ENCODE data around the gene RPL39L.
A peak's percentile ranks its signal among the peaks of the same experiment; 100 is the strongest.

The RPL39L gene

GRCh38 chr3:187150599-187150998 lies 11.3 kb upstream of the RPL39L start:
- Histone ChIP-seq H3K36me3 (replicated peaks; ENCODE audit: low read depth, low read length) (no peaks in the 10 kb centered on the region), H2AFZ (ENCODE audit: low read depth, low read length) (peak overlapping the region; percentile 45; the same call in 1 of the 2 replicates)

GRCh38 chr3:187150186-187150585 lies 10.9 kb upstream of the RPL39L start:
- no peaks in the 10 kb centered on the region for H3K36me3 ChIP-seq (replicated peaks; ENCODE audit: low read depth, low read length)
- TF ChIP-seq EZH2phosphoT487 (IDR thresholded peaks at IDR 0.05; ENCODE audit: low read depth): no peak
- TF ChIP-seq CTCF (IDR thresholded peaks at IDR 0.05; ENCODE audit: low read depth, low read length): no peak
- H3K27ac ChIP-seq (ENCODE audit: low read length): no peak overlapping the region
- peak overlapping the region; percentile 45; the same call in 1 of the 2 replicates for H2AFZ ChIP-seq (ENCODE audit: low read depth, low read length)
- H3K9ac ChIP-seq (ENCODE audit: low read length): no peak overlapping the region
- no peaks in the 10 kb centered on the region for H3K4me1 ChIP-seq (ENCODE audit: low read length)
- no peak overlapping the region for H3K4me3 ChIP-seq (ENCODE audit: low read length)
- H4K20me1 ChIP-seq (ENCODE audit: insufficient read depth, low read length): no peaks in the 10 kb centered on the region
- H3K9me3 ChIP-seq (ENCODE audit: insufficient read depth, low read length): peaks cover 8% of the 10 kb centered on the region; the same call in 1 of the 2 replicates
- H3K27me3 ChIP-seq (ENCODE audit: low read depth, low read length): no peaks in the 10 kb centered on the region
- no peaks in the 10 kb centered on the region for H3K79me2 ChIP-seq (ENCODE audit: low read length)
- 0 out of 2 replicates have a peak overlapping the region, but pooled peaks have one; percentile 20 for H3K4me2 ChIP-seq (ENCODE audit: low read length)

More at GRCh38 chr3:187150599-187150998, 11.3 kb upstream of the RPL39L start:
- Histone ChIP-seq H3K9me3 (ENCODE audit: insufficient read depth, low read length) (peaks cover 4% of the 10 kb centered on the region; the same call in 1 of the 2 replicates), H3K27ac (ENCODE audit: low read length) (no peak overlapping the region), H3K27me3 (ENCODE audit: low read depth, low read length) (no peaks in the 10 kb centered on the region), H3K9ac (ENCODE audit: low read length) (no peak overlapping the region), H3K4me1 (ENCODE audit: low read length) (no peaks in the 10 kb centered on the region), H4K20me1 (ENCODE audit: insufficient read depth, low read length) (no peaks in the 10 kb centered on the region), H3K79me2 (ENCODE audit: low read length) (no peaks in the 10 kb centered on the region), H3K4me2 (ENCODE audit: low read length) (0 out of 2 replicates have a peak overlapping the region, but pooled peaks have one; percentile 20), H3K4me3 (ENCODE audit: low read length) (no peak overlapping the region)
- TF ChIP-seq EZH2phosphoT487 (IDR thresholded peaks at IDR 0.05; ENCODE audit: low read depth) (no peak), CTCF (IDR thresholded peaks at IDR 0.05; ENCODE audit: low read depth, low read length) (peak; percentile 49)

- TF ChIP-seq EZH2phosphoT487 (IDR thresholded peaks at IDR 0.05; ENCODE audit: low read depth) (no peak), CTCF (IDR thresholded peaks at IDR 0.05; ENCODE audit: low read depth, low read length) (no peak)
- H3K9me3 ChIP-seq (ENCODE audit: insufficient read depth, low read length): peaks cover 17% of the 10 kb centered on the region
- no peaks in the 10 kb centered on the region for H4K20me1 ChIP-seq (ENCODE audit: insufficient read depth, low read length)
- no peak overlapping the region for H3K4me2 ChIP-seq (ENCODE audit: low read length)
- H3K79me2 ChIP-seq (ENCODE audit: low read length): no peaks in the 10 kb centered on the region
- H3K27me3 ChIP-seq (ENCODE audit: low read depth, low read length): no peaks in the 10 kb centered on the region
- no peak overlapping the region for H3K4me3 ChIP-seq (ENCODE audit: low read length)
- H3K4me1 ChIP-seq (ENCODE audit: low read length): no peaks in the 10 kb centered on the region
- no peaks in the 10 kb centered on the region for H3K36me3 ChIP-seq (replicated peaks; ENCODE audit: low read depth, low read length)
- no peak overlapping the region for H3K9ac ChIP-seq (ENCODE audit: low read length)
- H2AFZ ChIP-seq (ENCODE audit: low read depth, low read length): no peak overlapping the region
- H3K27ac ChIP-seq (ENCODE audit: low read length): no peak overlapping the region
These were observed 7.1 kb upstream of the RPL39L start for GRCh38 chr3:187146389-187146788.

GRCh38 chr3:187145149-187145895 lies 6.0 kb upstream of the RPL39L start:
- Histone ChIP-seq H3K4me3 (ENCODE audit: low read length) (no peak overlapping the region), H3K27ac (ENCODE audit: low read length) (no peak overlapping the region), H3K9me3 (ENCODE audit: insufficient read depth, low read length) (peaks cover 17% of the 10 kb centered on the region), H3K4me2 (ENCODE audit: low read length) (no peak overlapping the region), H3K4me1 (ENCODE audit: low read length) (no peaks in the 10 kb centered on the region), H3K9ac (ENCODE audit: low read length) (no peak overlapping the region), H3K79me2 (ENCODE audit: low read length) (no peaks in the 10 kb centered on the region), H3K27me3 (ENCODE audit: low read depth, low read length) (no peaks in the 10 kb centered on the region), H3K36me3 (replicated peaks; ENCODE audit: low read depth, low read length) (no peaks in the 10 kb centered on the region), H4K20me1 (ENCODE audit: insufficient read depth, low read length) (no peaks in the 10 kb centered on the region), H2AFZ (ENCODE audit: low read depth, low read length) (no peak overlapping the region)
- TF ChIP-seq CTCF (IDR thresholded peaks at IDR 0.05; ENCODE audit: low read depth, low read length) (no peak), EZH2phosphoT487 (IDR thresholded peaks at IDR 0.05; ENCODE audit: low read depth) (no peak)

Data from OCI-LY3 (cell line).